HG02943 (cell line): Measurements from ENCODE around the gene ZNF560.

ENCODE experiments used
- ATAC-seq: cut with Tn5 transposase; IDR thresholded peaks from one replicate; pipeline ENCODE4 v1.9.1; 2021; ENCODE audit warnings: mild to moderate bottlenecking, low read depth, moderate library complexity; ENCODE audit not compliant: unreplicated experiment

Gene ZNF560

GRCh38 chr19:9445037-9445436 is 53.4 kb downstream of the ZNF560 start:
- ATAC-seq = no peak

GRCh38 chr19:9436358-9436757 is 62.1 kb downstream of the ZNF560 start:
- ATAC-seq = no peak

GRCh38 chr19:9435279-9436268 is 62.8 kb downstream of the ZNF560 start, which contains the start of gene ZNF266:
ZNF266 (minus strand) TSS chr19:9435573; CDS start chr19:9420089, 15,484 bp downstream.
- ATAC-seq = peak; percentile 93

- no peak for ATAC-seq
Measured at GRCh38 chr19:9431475-9431874, 66.9 kb downstream of the ZNF560 start.

DNA sequence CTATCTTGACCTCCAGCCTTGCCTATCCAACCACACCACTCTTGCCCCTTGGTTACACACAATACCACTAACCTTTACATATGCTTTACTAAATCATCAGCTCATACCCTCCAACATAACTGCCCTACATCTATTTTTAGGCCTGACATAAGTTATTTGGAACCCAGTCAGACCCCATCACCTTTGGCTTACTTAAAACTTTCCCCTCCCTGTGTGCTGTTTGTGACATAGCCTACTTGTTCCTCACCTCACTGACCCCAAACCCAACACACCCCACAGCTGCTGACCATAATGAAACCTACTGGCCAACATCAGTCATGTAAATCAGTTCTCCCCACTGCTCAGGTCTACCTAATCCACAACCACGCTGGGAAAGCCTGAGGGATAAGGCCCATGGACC is 68.0 kb downstream of the ZNF560 start:
- ATAC-seq = no peak

GRCh38 chr19:9427941-9428340 is 70.5 kb downstream of the ZNF560 start:
- no peak for ATAC-seq
